GM19395 (cell line): ENCODE measurements around the gene TEX12.

ENCODE experiments used
- ATAC-seq: cut with Tn5 transposase; IDR thresholded peaks from one replicate; pipeline ENCODE4 v1.9.1; 2021; ENCODE audit warnings: mild to moderate bottlenecking, moderate library complexity; ENCODE audit not compliant: unreplicated experiment

TEX12 gene

DNA sequence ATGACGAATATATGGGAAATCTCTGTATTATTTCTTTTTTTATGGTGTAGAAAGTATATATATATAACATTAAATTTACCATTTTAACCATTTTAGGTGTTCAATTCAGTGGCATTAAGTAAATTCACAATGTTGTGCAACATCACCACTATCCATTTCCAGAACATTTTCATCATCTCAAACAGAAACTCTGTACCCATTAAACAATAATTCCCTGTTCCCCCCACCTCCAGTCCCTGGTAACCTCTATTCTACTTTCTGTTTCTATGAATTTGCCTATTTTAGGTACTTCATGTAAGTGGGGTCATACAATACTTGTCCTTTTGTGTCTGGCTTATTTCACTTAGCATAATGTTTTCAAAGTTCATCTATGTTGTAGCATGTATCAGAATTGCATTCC is 43.7 kb downstream of the TEX12 start:
- ATAC-seq, result no peak

DNA sequence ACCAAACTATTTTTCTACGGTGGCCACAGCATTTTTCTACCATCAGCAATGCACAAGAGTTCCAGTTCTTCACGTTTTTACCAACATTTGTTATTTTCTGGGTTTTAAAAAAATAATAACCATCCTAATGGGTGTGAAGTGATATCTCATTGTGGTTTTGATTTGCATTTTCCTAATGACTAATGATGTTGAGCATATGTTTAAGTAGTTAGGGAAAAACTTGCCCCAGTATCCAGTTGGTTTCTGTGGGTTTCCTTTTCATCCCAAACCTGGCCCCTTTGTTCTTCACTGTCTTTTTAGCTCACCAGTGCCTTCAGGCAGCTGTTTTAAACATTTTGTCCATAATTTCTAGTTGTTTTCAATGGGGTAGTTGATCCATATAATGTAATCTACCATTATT is 44.4 kb downstream of the TEX12 start:
- ATAC-seq, result no peak

DNA sequence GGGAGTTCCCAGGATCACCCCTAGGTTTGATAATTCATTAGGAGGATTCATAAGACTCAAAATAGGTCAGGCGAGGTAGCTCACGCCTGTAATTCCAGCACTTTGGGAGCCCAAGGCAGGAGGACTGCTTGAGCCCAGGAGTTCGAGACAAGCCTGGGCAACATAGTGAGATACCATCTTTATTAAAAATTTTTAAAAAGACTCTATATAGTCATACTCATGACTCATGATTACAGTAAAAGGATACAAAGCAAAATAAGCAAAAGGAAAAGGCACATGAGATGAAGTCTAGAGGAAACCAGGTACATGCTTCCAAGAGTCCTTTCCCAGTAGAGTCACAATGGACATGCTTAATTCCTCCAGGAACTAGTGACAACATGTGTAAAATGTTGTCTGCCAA is 45.1 kb downstream of the TEX12 start:
- ATAC-seq, result no peak

GRCh38 chr11:112212710-112213109 is 45.5 kb downstream of the TEX12 start:
- ATAC-seq, result no peak

- no peak for ATAC-seq
Measured at GRCh38 chr11:112213753-112214152, 46.6 kb downstream of the TEX12 start.

- ATAC-seq, result no peak
Measured at GRCh38 chr11:112215621-112216020, 48.4 kb downstream of the TEX12 start.

DNA sequence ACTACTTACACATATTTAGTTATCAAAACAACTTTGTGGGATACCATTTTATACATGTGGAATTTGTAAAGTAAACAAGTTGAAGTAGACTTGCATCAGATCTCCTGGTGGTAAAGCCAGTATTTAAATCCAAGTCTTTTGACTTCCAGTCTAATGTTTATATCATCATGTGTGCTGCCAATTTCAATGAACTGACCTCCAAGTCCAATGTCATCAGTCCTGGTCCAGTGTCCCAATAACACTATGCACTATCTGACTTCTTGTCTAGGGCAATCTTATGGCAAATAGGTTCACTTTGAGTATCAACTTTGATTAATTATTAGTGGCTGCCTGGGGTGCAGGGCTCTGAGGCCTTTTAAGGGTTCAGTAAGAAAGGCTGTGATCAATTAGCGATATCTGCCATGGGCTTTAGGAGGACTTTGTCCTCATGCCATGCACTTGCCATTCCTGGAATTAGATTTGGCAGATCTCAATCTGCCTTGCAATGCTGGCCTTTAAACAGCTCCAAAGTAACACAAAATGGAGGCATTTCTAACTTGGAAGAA is 49.5 kb downstream of the TEX12 start:
- no peak for ATAC-seq

- peak; percentile 99 for ATAC-seq
Measured at GRCh38 chr11:112219476-112220232, 52.5 kb downstream of the TEX12 start.

DNA sequence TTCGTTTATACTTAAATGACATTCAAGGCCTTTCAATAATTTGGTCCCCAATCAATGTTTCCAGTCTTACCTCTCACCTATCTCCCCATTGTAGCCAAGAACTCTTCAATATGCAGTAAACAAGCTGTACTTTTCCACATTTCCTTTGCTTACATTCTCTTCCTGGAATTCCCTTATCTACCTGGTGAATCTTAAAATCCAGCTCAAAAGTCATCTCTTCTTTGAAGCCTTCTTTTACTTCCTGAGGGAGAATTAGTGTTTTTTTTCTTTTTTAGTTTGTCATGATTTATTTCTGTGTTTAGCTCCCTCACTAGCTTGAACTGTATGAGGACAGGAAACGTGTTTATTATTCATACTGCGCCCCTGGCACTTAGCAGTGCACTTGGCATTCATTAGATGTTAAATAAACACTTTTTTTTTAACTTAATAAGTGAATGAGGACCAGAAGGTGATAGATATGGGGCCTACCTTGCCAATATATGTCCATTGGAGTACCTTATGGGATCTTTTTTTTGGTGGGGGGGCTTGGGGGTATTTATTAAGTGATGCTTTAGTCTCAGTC is 54.2 kb downstream of the TEX12 start:
- no peak for ATAC-seq
